Right ventricle myocardium superior (tissue), 1 donor: ENCODE measurements around the gene PJVK. TPM values are rescaled to one million over a fixed set of nuclear protein-coding genes. Genes with fewer than 3 reads are reported as not detected.
"Not testable (repeated sequence)": the region's sequence is repeated elsewhere in the genome, so short reads cannot be mapped to it uniquely, and the experiment has no call there.

Experiments
- ATAC-seq: fragments of 200-7000 bp; cut with Tn5 transposase; one replicate; pipeline ENCODE4 v1.9.1; 2020; ENCODE audit warnings: mild to moderate bottlenecking; ENCODE audit not compliant: poor library complexity
- DNase-seq: peaks from one replicate; pipeline ENCODE4 v3.0.0-alpha.2; 2020
- intact Hi-C: fragments of 100-400 bp; cut with DNase I; formaldehyde crosslinking; loops from one replicate; pipeline ENCODE4 v1.11.2; 2022
- total RNA-seq: library from RNA; stranded (reverse); fragmentation: NEBNext Ultra II Directional; extraction: Animal tissue kit (Norgen Biotek cat#: 25700); gene quantifications from one replicate; pipeline ENCODE4 v1.2.1, GENCODE V29; 2021
- donor health status: DM: no; HTN: yes; CAD: no; lungs with severe emphysema.

The PJVK gene
- total RNA-seq, 1 donor from 2014 or later: 1.0 TPM

- DNase-seq: no peak
- intact Hi-C loops: no loop called here
- no peak for ATAC-seq
These were observed 24.8 kb upstream of the PJVK start for GRCh38 chr2:178426388-178426787.

GRCh38 chr2:178427458-178427857 lies 23.7 kb upstream of the PJVK start:
- intact Hi-C loops: no loop called here
- ATAC-seq (no peak), DNase-seq (no peak)

- no peak for ATAC-seq
- DNase-seq: no peak
- intact Hi-C loops: no loop called here
These were observed 22.8 kb upstream of the PJVK start for GRCh38 chr2:178428396-178428806.

- DNase-seq: no peak
- intact Hi-C loops: no loop called here
- ATAC-seq: no peak
These were observed 21.8 kb upstream of the PJVK start for GRCh38 chr2:178429336-178429735.

GRCh38 chr2:178436662-178437061 lies 14.5 kb upstream of the PJVK start:
- ATAC-seq (no peak), DNase-seq (no peak)
- intact Hi-C loops: no loop called here

GRCh38 chr2:178441426-178441825 lies 9.8 kb upstream of the PJVK start:
- intact Hi-C loops: no loop called here
- DNase-seq (no peak), ATAC-seq (no peak)

- DNase-seq (no peak), ATAC-seq (no peak)
- intact Hi-C loops: no loop called here
These were observed 2.1 kb upstream of the PJVK start for GRCh38 chr2:178448968-178449661.

- DNase-seq (no peak), ATAC-seq (no peak)
- intact Hi-C loops: no loop called here
These were observed 1.3 kb upstream of the PJVK start for GRCh38 chr2:178449700-178450523.

GRCh38 chr2:178450524-178450773 lies 729 bp upstream of the PJVK start:
- intact Hi-C loops: no loop called here
- no peak for ATAC-seq
- DNase-seq: no peak

GRCh38 chr2:178452334-178452733 lies 1.2 kb downstream of the PJVK start:
- intact Hi-C loops: no loop called here

GRCh38 chr2:178452870-178453269 lies 1.7 kb downstream of the PJVK start:
- no peak for ATAC-seq
- intact Hi-C loops: no loop called here
- no peak for DNase-seq

More at GRCh38 chr2:178452334-178452733, 1.2 kb downstream of the PJVK start:
- ATAC-seq (no peak), DNase-seq (no peak)

- DNase-seq (no peak), ATAC-seq (no peak)
- intact Hi-C loops: no loop called here
These were observed 4.8 kb downstream of the PJVK start for GRCh38 chr2:178455947-178456346.

GRCh38 chr2:178457390-178457886 lies 6.3 kb downstream of the PJVK start:
- ATAC-seq (no peak), DNase-seq (no peak)
- intact Hi-C loops: no loop called here

GRCh38 chr2:178469219-178469849 lies 18.2 kb downstream of the PJVK start:
- no peak for DNase-seq
- ATAC-seq: no peak
- intact Hi-C loops: no loop called here

- intact Hi-C loops, ATAC-seq, DNase-seq: not testable (repeated sequence)
These were observed 20.1 kb downstream of the PJVK start for GRCh38 chr2:178471313-178471712.

GRCh38 chr2:178473373-178473772 lies 22.2 kb downstream of the PJVK start:
- intact Hi-C loops: no loop called here
- DNase-seq (no peak), ATAC-seq (no peak)

- no peak for DNase-seq
- ATAC-seq: no peak
- intact Hi-C loops: no loop called here
These were observed 22.8 kb downstream of the PJVK start for GRCh38 chr2:178473931-178474330.

GRCh38 chr2:178474560-178474959 lies 23.4 kb downstream of the PJVK start:
- intact Hi-C loops: no loop called here
- no peak for ATAC-seq
- DNase-seq: no peak

- DNase-seq: no peak
- intact Hi-C loops: no loop called here
- ATAC-seq: no peak
These were observed 25.3 kb downstream of the PJVK start for GRCh38 chr2:178476477-178476876.
